HL-60 (cell line): ENCODE data around the gene DAB2.

Experiments
- GABPA ChIP-seq: IDR thresholded peaks from 2 replicates; pipeline ENCODE4 v1.6.1; 2012; ENCODE audit warnings: low read depth
- POLR2AphosphoS5 ChIP-seq: IDR thresholded peaks from 2 replicates; pipeline ENCODE4 v1.6.1; 2012; ENCODE audit warnings: low read depth
- TF ChIP-seq, protein P1 (sequence below): IDR thresholded peaks from one replicate; pipeline ENCODE4 v1.5.1; 2011; ENCODE audit warnings: low read length, control low read depth, inconsistent platforms; ENCODE audit not compliant: insufficient read depth
- TF ChIP-seq, protein P2 (sequence below): IDR thresholded peaks from 2 replicates; pipeline ENCODE4 v1.6.1; 2012; ENCODE audit warnings: low read depth; ENCODE audit not compliant: insufficient replicate concordance

DNA sequence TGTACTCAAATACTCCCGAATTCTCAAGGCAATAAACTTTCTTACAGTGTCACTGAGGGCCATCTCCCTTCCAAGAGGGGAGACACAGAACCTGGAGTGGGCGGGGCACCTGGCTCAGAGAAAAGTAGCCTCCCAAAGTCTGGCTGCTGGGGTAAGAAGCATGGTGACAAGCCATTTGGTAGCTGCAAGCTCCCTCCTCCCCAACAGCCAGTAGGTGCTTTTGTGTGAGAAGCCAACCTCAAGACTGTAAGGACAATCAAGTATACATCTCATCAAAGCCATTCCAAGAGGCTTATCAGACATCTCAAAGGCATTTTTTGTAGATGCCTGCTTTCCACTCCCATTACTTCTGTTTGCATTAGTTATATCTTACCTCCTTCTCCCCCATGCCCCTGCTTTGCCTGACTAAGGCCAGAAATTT is 1.4 kb downstream of the DAB2 start:
- TF ChIP-seq, protein P1, sequence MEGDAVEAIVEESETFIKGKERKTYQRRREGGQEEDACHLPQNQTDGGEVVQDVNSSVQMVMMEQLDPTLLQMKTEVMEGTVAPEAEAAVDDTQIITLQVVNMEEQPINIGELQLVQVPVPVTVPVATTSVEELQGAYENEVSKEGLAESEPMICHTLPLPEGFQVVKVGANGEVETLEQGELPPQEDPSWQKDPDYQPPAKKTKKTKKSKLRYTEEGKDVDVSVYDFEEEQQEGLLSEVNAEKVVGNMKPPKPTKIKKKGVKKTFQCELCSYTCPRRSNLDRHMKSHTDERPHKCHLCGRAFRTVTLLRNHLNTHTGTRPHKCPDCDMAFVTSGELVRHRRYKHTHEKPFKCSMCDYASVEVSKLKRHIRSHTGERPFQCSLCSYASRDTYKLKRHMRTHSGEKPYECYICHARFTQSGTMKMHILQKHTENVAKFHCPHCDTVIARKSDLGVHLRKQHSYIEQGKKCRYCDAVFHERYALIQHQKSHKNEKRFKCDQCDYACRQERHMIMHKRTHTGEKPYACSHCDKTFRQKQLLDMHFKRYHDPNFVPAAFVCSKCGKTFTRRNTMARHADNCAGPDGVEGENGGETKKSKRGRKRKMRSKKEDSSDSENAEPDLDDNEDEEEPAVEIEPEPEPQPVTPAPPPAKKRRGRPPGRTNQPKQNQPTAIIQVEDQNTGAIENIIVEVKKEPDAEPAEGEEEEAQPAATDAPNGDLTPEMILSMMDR = no peak
- TF ChIP-seq POLR2AphosphoS5 (no peak), GABPA (no peak)
- TF ChIP-seq, protein P2, sequence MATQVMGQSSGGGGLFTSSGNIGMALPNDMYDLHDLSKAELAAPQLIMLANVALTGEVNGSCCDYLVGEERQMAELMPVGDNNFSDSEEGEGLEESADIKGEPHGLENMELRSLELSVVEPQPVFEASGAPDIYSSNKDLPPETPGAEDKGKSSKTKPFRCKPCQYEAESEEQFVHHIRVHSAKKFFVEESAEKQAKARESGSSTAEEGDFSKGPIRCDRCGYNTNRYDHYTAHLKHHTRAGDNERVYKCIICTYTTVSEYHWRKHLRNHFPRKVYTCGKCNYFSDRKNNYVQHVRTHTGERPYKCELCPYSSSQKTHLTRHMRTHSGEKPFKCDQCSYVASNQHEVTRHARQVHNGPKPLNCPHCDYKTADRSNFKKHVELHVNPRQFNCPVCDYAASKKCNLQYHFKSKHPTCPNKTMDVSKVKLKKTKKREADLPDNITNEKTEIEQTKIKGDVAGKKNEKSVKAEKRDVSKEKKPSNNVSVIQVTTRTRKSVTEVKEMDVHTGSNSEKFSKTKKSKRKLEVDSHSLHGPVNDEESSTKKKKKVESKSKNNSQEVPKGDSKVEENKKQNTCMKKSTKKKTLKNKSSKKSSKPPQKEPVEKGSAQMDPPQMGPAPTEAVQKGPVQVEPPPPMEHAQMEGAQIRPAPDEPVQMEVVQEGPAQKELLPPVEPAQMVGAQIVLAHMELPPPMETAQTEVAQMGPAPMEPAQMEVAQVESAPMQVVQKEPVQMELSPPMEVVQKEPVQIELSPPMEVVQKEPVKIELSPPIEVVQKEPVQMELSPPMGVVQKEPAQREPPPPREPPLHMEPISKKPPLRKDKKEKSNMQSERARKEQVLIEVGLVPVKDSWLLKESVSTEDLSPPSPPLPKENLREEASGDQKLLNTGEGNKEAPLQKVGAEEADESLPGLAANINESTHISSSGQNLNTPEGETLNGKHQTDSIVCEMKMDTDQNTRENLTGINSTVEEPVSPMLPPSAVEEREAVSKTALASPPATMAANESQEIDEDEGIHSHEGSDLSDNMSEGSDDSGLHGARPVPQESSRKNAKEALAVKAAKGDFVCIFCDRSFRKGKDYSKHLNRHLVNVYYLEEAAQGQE = no peak
